ENCODE data around the gene METTL16.

GRCh38 chr17:2483084-2483483 is 28.6 kb downstream of the METTL16 start:
- TF ChIP-seq CTCF (IDR thresholded peaks at IDR 0.05) (no peak), USF2 (CRISPR knock-in tag; IDR thresholded peaks at IDR 0.05) (no peak), CREB1 (CRISPR knock-in tag; IDR thresholded peaks at IDR 0.05) (no peak), NFE2L1 (CRISPR knock-in tag; IDR thresholded peaks at IDR 0.05) (no peak), IRF2 (CRISPR knock-in tag; IDR thresholded peaks at IDR 0.05; ENCODE audit: borderline replicate concordance, low read depth) (no peak)
- TF ChIP-seq, protein P1, sequence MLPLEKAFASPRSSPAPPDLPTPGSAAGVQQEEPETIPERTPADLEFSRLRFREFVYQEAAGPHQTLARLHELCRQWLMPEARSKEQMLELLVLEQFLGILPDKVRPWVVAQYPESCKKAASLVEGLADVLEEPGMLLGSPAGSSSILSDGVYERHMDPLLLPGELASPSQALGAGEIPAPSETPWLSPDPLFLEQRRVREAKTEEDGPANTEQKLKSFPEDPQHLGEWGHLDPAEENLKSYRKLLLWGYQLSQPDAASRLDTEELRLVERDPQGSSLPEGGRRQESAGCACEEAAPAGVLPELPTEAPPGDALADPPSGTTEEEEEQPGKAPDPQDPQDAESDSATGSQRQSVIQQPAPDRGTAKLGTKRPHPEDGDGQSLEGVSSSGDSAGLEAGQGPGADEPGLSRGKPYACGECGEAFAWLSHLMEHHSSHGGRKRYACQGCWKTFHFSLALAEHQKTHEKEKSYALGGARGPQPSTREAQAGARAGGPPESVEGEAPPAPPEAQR (CRISPR knock-in tag; IDR thresholded peaks at IDR 0.05): no peak
